Measurements from ENCODE around the gene ALAS1.
A peak's percentile ranks its signal among the peaks of the same experiment; 100 is the strongest.
"Not testable (repeated sequence)": the region's sequence is repeated elsewhere in the genome, so short reads cannot be mapped to it uniquely, and the experiment has no call there.

ALAS1 gene

DNA sequence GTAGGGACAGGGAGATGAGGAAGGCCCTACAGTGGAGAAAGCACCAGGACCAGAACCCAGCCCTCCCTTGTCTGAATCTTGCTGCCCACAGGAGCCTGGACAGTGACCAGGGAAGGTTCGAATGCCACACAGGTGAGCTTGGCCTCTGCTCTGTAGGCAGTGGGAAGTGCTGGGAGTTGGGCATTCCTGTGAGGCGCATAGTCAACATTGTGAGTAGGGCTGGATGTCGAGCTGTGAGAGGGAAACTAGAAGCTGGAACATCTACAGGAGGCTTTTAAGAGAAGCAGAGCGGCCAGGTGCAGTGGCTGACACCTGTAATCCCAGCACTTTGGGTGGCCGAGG, 20.3 kb upstream of the ALAS1 start:
- no peak for DNase-seq

DNA sequence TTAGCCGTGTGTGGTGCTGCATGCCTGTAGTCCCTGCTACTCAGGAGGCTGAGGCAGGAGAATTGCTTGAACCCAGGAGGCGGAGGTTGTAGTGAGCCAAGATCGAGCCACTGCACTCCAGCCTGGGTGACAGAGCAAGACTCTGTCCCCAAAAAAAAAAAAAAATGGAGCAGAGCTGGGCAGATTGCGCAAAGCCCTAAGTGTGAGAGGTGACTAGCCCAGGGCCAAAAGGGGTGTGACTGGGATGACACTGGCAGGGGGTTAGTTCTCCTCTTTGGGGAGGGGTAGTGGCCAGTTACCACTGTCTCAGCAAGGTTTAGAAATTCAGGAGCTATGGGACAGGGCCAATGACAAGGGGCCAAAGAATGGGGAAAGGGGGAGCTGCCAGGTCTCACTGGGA, 19.8 kb upstream of the ALAS1 start:
- not testable (repeated sequence) for DNase-seq

GRCh38 chr3:52178537-52178936, 19.4 kb upstream of the ALAS1 start:
- no peak for DNase-seq

DNA sequence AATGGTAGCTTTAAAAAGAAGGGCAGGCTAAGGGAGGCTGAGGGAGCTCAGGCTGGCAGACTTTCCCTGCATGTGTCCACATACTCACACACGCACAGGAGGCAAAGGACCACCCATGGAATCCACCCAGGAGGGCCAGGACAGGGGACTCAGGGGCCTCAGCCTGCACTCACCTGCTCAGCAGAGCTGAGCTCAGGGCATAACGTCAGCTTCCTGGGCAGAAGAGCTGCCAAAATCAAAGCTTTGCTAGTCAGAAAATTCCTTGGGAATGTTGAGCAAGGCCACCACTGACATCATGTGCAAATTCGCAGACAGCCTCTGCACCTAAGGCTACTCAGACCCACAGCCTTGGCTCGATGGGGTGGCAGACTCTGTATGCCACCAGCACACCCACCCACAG, 16.4 kb upstream of the ALAS1 start:
- DNase-seq, result no peak

DNA sequence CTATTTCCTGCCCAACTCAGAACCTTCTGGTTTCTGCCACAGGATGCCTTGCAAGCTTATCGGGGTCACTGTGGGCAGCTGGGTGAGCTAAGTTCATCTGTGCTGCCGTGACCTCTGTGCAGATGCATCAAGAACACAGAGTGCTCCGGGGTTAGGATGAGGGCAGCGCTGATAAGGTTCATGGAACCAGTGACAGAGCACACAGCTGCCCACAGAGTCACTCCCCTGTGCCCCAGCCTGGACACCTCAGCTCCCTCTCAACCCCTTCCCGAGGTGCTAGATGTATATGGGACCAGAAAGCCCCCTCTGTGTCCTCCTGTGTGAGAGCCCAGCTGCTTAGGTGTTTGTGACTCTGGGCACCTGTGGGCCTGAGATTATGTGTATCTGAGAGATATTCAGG, 15.8 kb upstream of the ALAS1 start:
- no peak for DNase-seq

DNA sequence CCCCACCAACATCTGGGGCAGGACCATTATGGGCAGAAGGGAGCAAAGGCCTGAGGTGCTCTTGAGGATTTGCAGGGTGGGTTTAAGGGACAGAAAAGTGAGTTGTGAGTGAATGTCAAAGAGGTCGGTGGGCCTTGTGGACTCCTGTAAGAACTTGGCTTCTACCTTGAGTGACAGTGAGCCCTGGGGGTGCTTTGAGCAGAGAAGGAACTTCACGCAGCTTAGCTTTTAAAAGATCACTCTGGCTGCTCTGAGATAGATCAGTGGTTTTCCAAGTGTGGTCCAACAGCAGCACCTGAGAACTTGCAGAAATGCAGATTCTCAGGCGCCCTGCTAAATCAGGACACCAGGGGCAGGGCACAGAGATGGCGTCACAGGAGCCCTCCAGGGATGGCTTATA, 15.3 kb upstream of the ALAS1 start:
- DNase-seq, result no peak

- no peak for DNase-seq
Observed at GRCh38 chr3:52183786-52184445, 14.0 kb upstream of the ALAS1 start.

DNA sequence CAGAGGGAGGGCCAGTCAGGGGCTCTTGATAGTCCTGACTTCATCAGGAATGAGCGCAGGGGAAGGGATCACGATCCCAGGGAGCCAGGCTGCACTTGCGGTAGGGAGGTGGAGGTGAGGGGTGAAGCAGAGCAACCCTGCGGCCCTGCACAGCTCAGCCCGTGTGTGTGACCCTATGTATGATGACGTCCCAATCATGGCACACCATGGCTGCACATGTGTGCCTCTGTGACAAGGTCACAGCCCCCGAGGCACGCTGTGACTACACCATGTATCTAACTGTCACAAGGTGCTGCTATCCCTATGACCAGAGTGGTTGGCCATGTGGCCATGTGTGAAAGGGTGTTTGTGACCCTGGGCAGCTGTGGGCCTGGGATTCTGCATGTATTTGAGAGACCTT, 13.3 kb upstream of the ALAS1 start:
- DNase-seq, result no peak

GRCh38 chr3:52185311-52185710, 12.6 kb upstream of the ALAS1 start:
- no peak for DNase-seq

DNA sequence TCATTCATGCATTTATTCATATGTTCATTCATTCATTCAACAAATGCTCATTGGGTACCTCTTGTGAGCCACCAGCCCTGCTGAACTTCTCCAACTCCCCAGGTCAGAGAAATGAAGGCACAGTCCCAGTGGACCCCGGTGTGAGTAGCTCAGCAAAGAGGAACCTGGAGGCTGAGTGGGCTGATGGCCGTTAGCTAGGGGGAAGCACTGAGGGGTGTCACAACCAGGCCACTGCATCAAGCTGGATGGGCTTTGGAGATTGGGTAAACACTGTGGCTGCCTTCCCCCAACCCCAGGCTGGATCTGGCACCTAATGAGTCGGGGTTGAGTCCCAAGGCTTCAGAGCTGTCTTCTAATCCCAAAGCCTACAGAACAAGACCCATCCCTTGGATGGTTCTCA, 12.1 kb upstream of the ALAS1 start:
- DNase-seq, result no peak

- no peak for DNase-seq
Observed at GRCh38 chr3:52186729-52187128, 11.2 kb upstream of the ALAS1 start.

DNA sequence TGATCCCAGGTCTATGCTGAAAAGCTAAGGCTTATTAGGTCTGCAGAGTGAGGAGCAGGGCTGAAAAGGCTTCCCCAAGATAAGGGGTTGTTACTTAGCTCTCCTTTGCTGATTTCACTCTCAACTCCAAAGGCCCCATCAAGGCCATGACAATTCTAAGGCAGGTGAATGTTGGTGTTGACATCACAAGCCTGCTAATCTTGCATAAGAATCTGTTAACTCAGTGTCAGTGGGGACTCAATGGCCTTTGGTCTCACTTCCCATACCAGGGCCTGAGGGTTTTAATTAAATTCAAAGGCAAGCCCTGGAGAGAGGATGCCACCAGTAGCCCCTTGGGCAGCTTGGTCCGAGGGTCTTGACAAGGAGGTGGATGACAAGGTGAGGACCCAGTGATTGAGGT, 9.4 kb upstream of the ALAS1 start:
- no peak for DNase-seq

GRCh38 chr3:52190294-52191074, 7.5 kb upstream of the ALAS1 start:
- DNase-seq, result no peak

GRCh38 chr3:52191663-52192062, 6.3 kb upstream of the ALAS1 start:
- no peak for DNase-seq

DNA sequence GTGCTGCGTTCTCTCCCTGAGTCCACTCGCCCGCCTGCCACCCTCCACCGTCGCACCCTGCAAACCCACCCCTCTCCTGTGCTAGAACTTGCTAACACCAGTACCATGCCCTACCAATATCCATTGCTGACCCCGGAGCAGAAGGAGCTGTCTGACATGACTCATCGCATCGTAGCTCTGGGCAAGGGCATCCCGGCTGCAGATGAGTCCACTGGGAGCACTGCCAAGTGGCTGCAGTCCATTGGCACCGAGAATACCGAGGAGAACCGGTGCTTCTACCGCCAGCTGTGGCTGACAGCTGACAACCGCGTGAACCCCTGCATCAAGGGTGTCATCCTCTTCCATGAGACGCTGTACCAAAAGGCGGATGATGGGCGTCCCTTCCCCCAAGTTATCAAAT, 4.9 kb upstream of the ALAS1 start:
- no peak for DNase-seq

GRCh38 chr3:52194485-52195290, 3.3 kb upstream of the ALAS1 start:
- DNase-seq, result no peak

- DNase-seq, result no peak
Observed at GRCh38 chr3:52195291-52195597, 2.7 kb upstream of the ALAS1 start.

- no peak for DNase-seq
Observed at GRCh38 chr3:52195823-52196331, 2.1 kb upstream of the ALAS1 start.

- no peak for DNase-seq
Observed at GRCh38 chr3:52196977-52197376, 983 bp upstream of the ALAS1 start.

GRCh38 chr3:52197499-52197841, 490 bp upstream of the ALAS1 start:
- no peak for DNase-seq

DNA sequence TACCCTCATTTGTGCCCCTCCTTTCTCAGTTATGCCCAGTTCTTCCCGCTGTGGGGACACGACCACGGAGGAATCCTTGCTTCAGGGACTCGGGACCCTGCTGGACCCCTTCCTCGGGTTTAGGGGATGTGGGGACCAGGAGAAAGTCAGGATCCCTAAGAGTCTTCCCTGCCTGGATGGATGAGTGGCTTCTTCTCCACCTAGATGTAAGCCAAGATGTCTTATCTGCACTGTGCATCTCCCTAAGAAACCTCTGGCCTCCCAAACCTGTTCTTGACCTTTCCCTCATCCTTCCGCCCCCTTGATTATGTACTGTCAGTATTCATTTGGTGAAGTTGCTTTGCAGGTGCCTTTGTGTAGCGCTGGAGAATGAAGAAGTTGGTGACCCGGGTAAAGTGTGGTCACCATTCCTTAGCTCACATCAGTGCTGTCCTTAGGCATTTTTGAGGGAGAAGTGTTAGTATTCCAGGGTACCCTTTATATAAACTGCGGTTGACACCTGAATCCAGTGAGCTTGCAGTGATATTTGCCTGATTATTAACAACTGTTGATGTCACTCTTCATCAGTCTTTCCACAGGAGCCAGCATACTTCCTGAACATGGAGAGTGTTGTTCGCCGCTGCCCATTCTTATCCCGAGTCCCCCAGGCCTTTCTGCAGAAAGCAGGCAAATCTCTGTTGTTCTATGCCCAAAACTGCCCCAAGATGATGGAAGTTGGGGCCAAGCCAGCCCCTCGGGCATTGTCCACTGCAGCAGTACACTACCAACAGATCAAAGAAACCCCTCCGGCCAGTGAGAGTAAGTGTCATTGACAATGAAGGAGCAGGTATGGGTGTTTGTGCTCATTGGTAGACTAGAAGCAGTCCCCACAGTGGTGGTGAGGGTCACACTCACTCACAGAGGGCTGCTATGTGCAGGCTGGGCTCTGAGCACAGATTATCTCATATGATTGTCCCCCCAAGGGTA, 966 bp downstream of the ALAS1 start:
- DNase-seq, result peak in 1 of 6 experiments; percentile 22

- DNase-seq, result no peak
Observed at GRCh38 chr3:52200981-52201679, 3.2 kb downstream of the ALAS1 start.
